HG03354 (cell line): ENCODE results near the gene HIRA.
A peak's percentile ranks its signal among the peaks of the same experiment; 100 is the strongest.

Source experiments
- ATAC-seq: cut with Tn5 transposase; IDR thresholded peaks from one replicate; pipeline ENCODE4 v1.9.1; 2021; ENCODE audit warnings: mild to moderate bottlenecking; ENCODE audit not compliant: unreplicated experiment, poor library complexity, severe bottlenecking

HIRA gene

GRCh38 chr22:19292458-19293230 is 138.9 kb downstream of the HIRA start:
- ATAC-seq = no peak

GRCh38 chr22:19291580-19292457 is 139.7 kb downstream of the HIRA start, which contains the start of gene CLTCL1:
TSS of gene CLTCL1 (minus strand) at chr22:19291719. CDS start at chr22:19291641, 78 bp downstream.
- ATAC-seq = peak; percentile 58

GRCh38 chr22:19291218-19291579 is 140.3 kb downstream of the HIRA start:
- ATAC-seq = peak; percentile 32

- ATAC-seq = peak; percentile 7
Measured at GRCh38 chr22:19290400-19291217, 140.9 kb downstream of the HIRA start.

- ATAC-seq = no peak
Measured at GRCh38 chr22:19289475-19290161, 141.9 kb downstream of the HIRA start.

DNA sequence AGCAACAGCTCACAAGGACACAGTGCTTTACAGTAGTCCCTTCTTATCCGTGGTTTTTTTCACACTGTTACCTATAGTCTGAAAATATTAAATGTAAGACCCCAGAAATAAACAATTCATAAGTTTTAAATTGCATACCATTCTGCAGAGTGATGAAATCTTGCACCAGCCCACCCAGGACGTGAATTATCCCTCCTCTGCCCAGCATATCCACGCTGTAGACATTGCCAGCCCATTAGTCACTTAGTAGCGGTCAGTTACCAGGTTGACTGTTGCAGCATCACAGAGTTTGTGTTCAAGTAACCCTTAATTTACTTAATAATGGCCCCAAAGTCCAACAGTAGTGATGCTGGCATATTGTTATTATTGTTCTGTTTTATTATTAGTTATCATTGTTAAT is 143.6 kb downstream of the HIRA start:
- no peak for ATAC-seq

DNA sequence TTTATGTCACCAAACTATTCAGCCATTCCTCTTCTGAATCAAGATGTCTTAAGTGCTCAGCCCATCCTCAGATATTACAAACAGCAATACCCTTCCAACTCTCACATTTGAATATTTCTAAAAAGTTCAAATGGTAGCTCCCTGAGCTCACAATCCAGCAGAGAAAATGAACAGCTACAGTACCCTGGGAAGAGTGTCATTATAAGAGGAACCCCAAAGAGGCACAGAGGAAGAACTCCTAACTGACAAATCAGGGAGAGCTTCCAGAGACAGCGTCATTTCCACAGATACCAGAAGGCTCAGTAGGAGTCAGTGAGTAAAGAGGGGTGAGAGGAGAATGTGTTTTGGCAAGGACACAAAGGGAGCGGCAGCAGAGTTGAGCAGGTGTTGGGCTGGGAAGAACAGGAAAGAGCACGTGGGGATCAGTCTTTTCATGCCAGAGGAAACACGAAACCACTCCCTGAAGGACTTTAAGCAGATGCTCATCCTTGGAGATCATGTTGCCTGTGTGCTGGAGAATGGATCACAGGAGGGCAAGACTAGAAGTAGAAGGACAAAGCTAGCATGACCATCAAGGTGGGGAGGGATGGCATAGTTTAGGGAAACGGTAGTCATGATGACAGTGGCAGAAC is 144.3 kb downstream of the HIRA start:
- ATAC-seq = no peak

DNA sequence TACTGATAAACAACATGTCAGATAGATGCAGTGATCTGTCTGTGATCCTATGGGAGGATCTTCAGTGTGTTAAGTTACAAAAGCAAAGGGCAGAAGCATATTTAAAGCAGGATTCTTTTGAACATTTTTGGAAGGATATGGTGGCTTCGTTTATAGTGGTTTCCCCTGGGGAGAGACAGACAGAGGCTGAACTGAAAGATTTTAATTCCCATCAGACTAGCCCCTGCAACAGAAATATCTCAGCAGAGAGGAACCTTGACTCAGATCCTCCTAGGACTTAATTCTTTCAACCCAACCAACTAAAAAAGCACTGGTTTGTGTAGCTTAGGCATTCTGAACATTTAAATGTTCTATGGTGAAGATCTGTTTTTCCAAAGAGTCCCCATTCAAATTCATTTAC is 145.7 kb downstream of the HIRA start:
- ATAC-seq = no peak
